Thyroid gland (tissue), 4 donors: ENCODE results near the gene ACOT9.
"Not testable (repeated sequence)": the region's sequence is repeated elsewhere in the genome, so short reads cannot be mapped to it uniquely, and the experiment has no call there.

ENCODE experiments used
- CTCF ChIP-seq, 6 experiments: fragments of 200-600 bp in 3 of 6; fragments of 450-650 bp in 3 of 6; sonication (generic) in 3 of 6; IDR thresholded peaks; one replicate each; pipeline ENCODE4 v1.5.1; 2016 to 2019; ENCODE audit warnings: antibody characterized with exemption in 6 of 6, mild to moderate bottlenecking in 2 of 6, inconsistent platforms in 1 of 6, moderate library complexity in 1 of 6
- POLR2A ChIP-seq, 2 donors: fragments of 450-650 bp; IDR thresholded peaks; one replicate each; pipeline ENCODE4 v1.6.1; 2017; ENCODE audit warnings: antibody characterized with exemption in 2 of 2, mild to moderate bottlenecking in 2 of 2, moderate library complexity in 1 of 2

- TF ChIP-seq CTCF, POLR2A (IDR thresholded peaks at IDR 0.05): not testable (repeated sequence)
Observed at GRCh38 chrX:23743623-23743971, 521 bp upstream of the ACOT9 start.
